GM19023 (cell line): Measurements from ENCODE around the gene GBP4.
A peak's percentile ranks its signal among the peaks of the same experiment; 100 is the strongest.
"Not testable (repeated sequence)": the region's sequence is repeated elsewhere in the genome, so short reads cannot be mapped to it uniquely, and the experiment has no call there.

Experiments used
- ATAC-seq: cut with Tn5 transposase; IDR thresholded peaks from one replicate; pipeline ENCODE4 v1.9.1; 2021; ENCODE audit warnings: mild to moderate bottlenecking, moderate library complexity; ENCODE audit not compliant: unreplicated experiment

GBP4 gene, protein sequence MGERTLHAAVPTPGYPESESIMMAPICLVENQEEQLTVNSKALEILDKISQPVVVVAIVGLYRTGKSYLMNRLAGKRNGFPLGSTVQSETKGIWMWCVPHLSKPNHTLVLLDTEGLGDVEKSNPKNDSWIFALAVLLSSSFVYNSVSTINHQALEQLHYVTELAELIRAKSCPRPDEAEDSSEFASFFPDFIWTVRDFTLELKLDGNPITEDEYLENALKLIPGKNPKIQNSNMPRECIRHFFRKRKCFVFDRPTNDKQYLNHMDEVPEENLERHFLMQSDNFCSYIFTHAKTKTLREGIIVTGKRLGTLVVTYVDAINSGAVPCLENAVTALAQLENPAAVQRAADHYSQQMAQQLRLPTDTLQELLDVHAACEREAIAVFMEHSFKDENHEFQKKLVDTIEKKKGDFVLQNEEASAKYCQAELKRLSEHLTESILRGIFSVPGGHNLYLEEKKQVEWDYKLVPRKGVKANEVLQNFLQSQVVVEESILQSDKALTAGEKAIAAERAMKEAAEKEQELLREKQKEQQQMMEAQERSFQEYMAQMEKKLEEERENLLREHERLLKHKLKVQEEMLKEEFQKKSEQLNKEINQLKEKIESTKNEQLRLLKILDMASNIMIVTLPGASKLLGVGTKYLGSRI

GRCh38 chr1:89198491-89199072, at the start of gene GBP4:
Gene GBP4, minus strand, starts transcription at chr1:89198942. Its CDS starts 108 bp downstream, at chr1:89198834.
- peak; percentile 57 for ATAC-seq

- no peak for ATAC-seq
These were observed 44.3 kb upstream of the GBP4 start for GRCh38 chr1:89243046-89243445.

DNA sequence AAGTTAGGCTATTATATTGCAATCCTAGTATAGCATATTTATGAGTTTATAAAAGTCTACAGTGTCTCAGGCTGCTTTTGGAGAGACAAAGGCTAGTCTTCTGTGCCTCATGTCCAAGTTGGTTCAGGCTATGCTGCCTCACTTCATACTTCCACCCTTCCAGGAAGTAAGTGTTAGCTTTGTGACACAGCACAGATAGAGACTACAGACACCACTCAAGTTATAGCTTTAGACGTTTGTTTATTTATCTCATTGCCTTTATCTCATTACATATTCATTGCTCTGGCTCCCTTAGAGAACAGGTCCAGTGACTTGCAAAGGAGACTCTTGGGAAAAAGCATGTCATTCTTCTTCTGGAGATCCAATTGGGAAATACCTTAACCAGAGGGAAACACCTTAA, 22.6 kb upstream of the GBP4 start:
- no peak for ATAC-seq

- not testable (repeated sequence) for ATAC-seq
These were observed 21.1 kb upstream of the GBP4 start for GRCh38 chr1:89219851-89220250.

DNA sequence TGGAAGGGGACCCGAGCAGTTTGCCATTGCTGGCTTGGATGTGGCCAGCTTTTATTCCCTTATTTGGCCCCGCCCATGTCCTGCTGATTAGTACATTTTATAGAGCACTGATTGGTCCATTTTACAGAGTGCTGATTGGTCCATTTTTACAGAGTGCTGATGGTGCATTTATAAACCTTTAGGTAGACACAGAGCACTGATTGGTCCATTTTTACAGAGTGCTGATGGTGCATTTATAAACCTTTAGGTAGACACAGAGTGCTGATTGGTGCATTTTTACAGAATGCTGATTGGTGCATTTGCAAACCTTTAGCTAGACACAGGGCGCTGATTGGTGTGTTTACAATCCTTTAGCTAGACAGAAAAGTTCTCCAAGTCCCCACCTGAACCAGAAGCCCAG, 20.2 kb upstream of the GBP4 start:
- ATAC-seq, result not testable (repeated sequence)

DNA sequence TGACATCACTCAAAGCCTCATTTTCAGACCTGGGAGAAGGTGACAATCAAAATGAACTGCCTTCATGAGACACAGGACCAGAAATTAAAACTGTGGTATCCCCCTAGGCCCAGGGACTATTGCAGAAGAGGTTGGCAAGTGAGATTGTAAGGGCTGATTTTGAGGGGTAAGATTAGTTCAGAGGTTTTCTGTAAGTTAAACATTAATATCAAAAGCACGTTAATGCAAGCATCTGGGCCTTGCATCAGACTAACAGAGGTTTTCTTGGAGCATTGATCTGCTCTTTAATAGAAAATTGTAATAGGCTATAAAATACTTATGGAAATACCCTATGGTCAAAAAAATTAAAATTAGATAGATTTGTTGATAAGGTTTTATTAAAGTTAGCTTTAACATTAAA, 14.6 kb upstream of the GBP4 start:
- no peak for ATAC-seq

GRCh38 chr1:89211035-89211634, 12.4 kb upstream of the GBP4 start:
- ATAC-seq, result no peak

- ATAC-seq, result no peak
These were observed 7.6 kb upstream of the GBP4 start for GRCh38 chr1:89206373-89206772.

DNA sequence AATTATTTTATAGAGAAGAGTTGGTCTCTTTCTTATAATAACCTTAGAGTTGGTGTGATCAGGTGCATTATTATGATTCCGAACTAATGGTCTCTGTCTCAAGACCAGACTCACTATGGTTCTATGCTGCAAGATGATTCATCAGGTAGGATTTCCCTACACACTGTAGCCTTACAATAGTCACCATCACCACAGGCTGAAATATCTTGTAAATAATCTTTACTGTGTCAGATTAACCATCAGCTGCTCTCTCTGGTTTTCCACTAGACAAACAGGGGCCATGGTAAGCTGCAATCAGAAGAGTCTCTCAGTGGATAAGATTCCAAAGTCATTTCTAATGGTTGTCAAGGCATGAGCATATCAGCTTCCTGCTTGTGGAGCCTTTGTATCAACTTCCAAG, 4.4 kb upstream of the GBP4 start:
- no peak for ATAC-seq

DNA sequence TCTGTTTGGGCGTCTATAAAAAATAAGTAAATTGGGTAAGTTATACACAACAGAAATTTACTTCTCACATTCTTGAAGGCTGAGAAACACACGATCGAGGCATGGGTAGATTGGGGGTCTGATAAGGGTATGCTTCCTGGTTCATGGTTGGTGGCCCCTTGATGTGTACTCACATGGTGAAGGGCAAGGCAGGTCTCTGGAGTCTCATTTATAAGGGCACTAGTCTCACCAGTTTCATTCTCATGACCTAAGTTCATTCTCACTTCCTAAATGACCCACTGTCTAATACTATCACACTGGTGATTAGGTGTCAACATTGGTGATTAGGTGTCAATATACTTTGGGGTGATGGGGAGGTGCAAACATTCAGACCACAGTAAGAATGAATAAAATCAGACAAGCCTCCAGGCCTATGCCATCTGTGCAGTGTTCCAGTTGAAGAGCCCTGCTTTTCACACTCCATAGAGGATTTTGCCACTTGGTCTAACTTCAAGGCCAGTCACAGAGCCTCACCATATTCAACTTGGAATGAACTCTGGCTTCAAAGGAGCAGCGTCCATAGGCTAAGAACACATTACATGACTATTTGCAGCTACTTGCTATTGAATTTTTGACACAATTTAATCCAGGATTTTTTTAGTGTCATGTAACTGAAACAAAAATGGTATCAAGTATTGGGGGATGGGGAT, 2.5 kb upstream of the GBP4 start:
- ATAC-seq, result peak; percentile 56

- ATAC-seq, result no peak
These were observed 1.9 kb upstream of the GBP4 start for GRCh38 chr1:89200663-89201062.

DNA sequence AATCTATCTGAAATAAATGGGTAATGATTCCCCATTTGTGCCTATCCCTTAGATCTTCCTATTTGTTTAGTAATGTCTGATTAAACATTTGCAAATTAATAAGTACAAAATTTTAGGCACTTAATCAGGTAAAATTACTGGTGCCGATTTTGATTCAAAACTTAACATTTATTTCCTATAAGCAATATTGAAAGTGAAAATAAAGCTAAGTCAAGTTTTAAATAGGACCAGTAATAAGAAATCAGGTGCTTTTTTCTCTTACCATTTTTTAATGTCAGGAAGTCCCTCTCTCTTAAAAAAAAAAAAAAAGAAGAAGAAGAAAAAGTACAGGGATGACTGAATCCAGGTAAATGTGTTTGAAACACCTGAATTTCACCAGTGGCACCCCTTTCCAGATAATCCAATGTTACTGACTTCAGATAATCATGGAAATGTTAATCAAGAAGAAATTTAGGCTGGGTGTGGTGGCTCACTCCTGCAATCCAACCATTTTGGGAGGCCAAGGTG, 836 bp upstream of the GBP4 start:
- ATAC-seq, result no peak

GRCh38 chr1:89198081-89198480, 661 bp downstream of the GBP4 start:
- peak; percentile 4 for ATAC-seq

DNA sequence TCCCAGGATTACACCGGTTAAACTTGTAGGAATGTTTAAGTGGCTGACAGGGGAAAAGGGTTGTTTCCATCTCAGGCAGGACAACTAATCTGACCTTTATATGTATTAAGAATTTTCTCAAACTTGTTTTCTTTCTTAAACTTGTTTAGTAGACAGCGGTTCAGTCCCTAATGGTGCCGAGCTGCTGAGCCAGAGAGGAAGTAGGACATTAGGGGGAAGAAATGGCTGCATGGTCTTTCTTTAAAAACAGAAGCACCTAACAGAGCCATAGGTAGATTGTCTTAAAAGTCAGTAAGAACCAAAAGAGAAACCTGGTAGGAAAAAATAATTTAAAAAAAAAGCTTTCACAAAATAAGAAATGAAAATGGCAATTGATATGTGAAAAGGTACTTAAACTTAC, 3.3 kb downstream of the GBP4 start:
- no peak for ATAC-seq

DNA sequence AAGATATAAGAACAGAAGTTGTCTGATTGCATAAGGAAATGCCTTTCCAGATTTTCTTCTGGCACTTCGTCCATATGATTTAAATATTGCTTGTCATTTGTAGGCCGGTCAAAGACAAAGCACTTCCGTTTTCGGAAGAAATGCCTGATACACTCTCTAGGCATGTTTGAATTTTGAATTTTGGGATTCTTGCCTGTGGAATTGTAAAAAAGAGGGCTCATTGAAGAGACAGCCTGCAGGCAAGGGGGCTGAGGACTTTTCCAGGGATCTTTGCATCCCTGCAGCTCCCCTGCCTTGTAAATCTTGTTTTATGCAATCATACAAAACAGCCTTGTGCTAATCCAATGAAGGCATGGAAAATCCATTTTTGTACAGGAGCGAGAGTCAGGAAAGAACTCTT, 7.4 kb downstream of the GBP4 start:
- no peak for ATAC-seq

- no peak for ATAC-seq
These were observed 8.7 kb downstream of the GBP4 start for GRCh38 chr1:89190017-89190416.

GRCh38 chr1:89179343-89179742, 19.4 kb downstream of the GBP4 start:
- no peak for ATAC-seq

DNA sequence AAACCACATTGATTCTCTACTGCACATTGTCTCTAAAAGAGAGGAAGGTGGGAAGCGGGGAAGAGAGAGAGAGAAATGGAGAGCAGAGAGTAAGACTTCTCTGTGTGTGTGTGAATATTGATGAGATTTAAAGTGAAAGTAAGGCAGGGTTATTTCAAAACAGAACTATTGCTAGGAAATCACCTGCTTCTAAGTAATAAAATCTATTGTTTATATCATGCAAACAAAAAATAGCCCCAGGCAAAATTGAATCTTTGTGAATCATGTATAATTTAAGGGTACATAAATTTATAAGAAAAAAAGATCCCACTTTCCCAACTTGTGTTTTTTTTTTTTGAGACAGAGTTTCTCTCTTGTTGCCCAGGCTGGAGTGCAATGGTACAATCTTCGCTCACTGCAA, 21.8 kb downstream of the GBP4 start:
- no peak for ATAC-seq

- no peak for ATAC-seq
These were observed 23.0 kb downstream of the GBP4 start, which contains the start of gene GBP7 for GRCh38 chr1:89175601-89176256. Gene GBP7, minus strand, starts transcription at chr1:89176003. Its CDS starts 4,068 bp downstream, at chr1:89171935.

GRCh38 chr1:89174491-89174890, 24.3 kb downstream of the GBP4 start:
- no peak for ATAC-seq
